Progenitor cell of endocrine pancreas (in vitro differentiated cells): ENCODE results near the gene MTMR10. TPM values are rescaled to one million over a fixed set of nuclear protein-coding genes. Genes with fewer than 3 reads are reported as not detected.

ENCODE experiments used
- DNase-seq: peaks from one replicate; pipeline ENCODE4 v3.0.0; 2021; ENCODE audit warnings: low spot score; ENCODE audit not compliant: unreplicated experiment
- H3K27ac Mint-ChIP-seq: 2 replicates; pipeline ENCODE4 v1.8.0; 2021; ENCODE audit warnings: mild to moderate bottlenecking, moderate library complexity, mixed read lengths
- H3K27me3 Mint-ChIP-seq: 2 replicates; pipeline ENCODE4 v1.8.0; 2021; ENCODE audit warnings: mixed read lengths
- H3K36me3 Mint-ChIP-seq: 2 replicates; pipeline ENCODE4 v1.8.0; 2022; ENCODE audit warnings: mixed read lengths; ENCODE audit not compliant: insufficient read depth
- H3K4me1 Mint-ChIP-seq: 2 replicates; pipeline ENCODE4 v1.8.0; 2021; ENCODE audit warnings: low read depth, mixed read lengths
- H3K4me3 Mint-ChIP-seq: 2 replicates; pipeline ENCODE4 v1.8.0; 2021; ENCODE audit warnings: low read depth, mild to moderate bottlenecking, moderate library complexity, mixed read lengths
- H3K9me3 Mint-ChIP-seq: 2 replicates; pipeline ENCODE4 v1.8.0; 2021; ENCODE audit warnings: low read depth, mixed read lengths
- CTCF ChIP-seq: fragments of 200-600 bp; sonication (generic); IDR thresholded peaks from one replicate; pipeline ENCODE4 v1.5.0; 2021; ENCODE audit warnings: antibody characterized with exemption, mild to moderate bottlenecking; ENCODE audit not compliant: unreplicated experiment
- total RNA-seq: library from RNA; stranded (reverse); gene quantifications from 2 replicates; pipeline ENCODE4 v1.2.1, GENCODE V29; 2021

The MTMR10 gene
- total RNA-seq, 1 donor from 2014 or later: 21.1 TPM

- Mint-ChIP-seq H3K4me1 (peaks cover 21% of the 10 kb centered on the region), H3K9me3 (no peaks in the 10 kb centered on the region), H3K4me3 (no peak overlapping the region), H3K27ac (peak overlapping the region; percentile 53), H3K36me3 (no peaks in the 10 kb centered on the region), H3K27me3 (no peaks in the 10 kb centered on the region)
- TF ChIP-seq CTCF: no peak
- no peak for DNase-seq
Measured at GRCh38 chr15:31025996-31026395, 34.6 kb upstream of the MTMR10 start.

DNA sequence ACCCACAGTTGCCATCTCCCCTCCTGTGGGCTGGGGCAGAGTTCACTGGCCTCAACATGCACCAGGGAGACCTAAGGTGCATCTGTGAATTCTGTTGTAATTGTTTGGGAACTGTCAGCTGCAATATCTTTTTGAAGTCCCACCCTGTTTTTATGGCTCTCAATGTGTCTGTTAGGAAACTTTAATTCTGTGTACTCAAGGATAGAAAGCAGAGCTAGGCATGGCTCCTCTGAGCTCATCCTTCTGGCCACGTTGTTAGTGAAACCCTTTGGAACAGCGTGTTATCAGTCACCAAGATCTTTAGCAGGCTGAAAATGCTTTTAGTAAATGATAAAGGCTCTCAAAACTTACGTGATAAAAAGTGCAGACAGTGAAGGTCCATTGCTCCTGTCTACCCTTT, 33.6 kb upstream of the MTMR10 start:
- H3K27ac Mint-ChIP-seq: peak overlapping the region; percentile 92
- H3K4me3 Mint-ChIP-seq: no peak overlapping the region
- peaks cover 21% of the 10 kb centered on the region for H3K4me1 Mint-ChIP-seq
- no peak for TF ChIP-seq CTCF
- DNase-seq: no peak
- H3K36me3 Mint-ChIP-seq: no peaks in the 10 kb centered on the region
- H3K27me3 Mint-ChIP-seq: no peaks in the 10 kb centered on the region
- no peaks in the 10 kb centered on the region for H3K9me3 Mint-ChIP-seq

DNA sequence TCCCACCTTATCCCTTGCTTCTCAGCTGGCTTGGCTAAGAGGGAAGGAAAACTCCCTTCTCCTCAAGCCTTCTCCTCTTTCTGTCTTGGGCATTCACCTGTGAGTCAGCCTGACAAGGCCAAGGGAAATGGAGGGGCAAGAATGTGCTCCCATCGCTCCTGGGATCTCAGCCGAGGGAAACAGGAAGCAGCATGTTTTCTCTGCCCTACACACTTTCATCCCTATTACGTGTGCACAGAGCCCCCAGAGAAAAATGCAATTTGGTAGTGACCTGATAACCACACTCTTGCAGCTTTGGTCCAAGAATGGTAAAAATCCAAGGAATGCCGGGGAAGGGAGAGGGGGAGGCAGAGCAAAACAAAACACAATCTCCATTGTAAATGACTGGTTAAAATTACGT, 32.9 kb upstream of the MTMR10 start:
- TF ChIP-seq CTCF: no peak
- H3K27me3 Mint-ChIP-seq: no peaks in the 10 kb centered on the region
- H3K4me3 Mint-ChIP-seq: peak overlapping the region; percentile 28
- peaks cover 21% of the 10 kb centered on the region for H3K4me1 Mint-ChIP-seq
- H3K36me3 Mint-ChIP-seq: no peaks in the 10 kb centered on the region
- H3K27ac Mint-ChIP-seq: peak overlapping the region; percentile 92
- DNase-seq: no peak
- H3K9me3 Mint-ChIP-seq: no peaks in the 10 kb centered on the region

DNA sequence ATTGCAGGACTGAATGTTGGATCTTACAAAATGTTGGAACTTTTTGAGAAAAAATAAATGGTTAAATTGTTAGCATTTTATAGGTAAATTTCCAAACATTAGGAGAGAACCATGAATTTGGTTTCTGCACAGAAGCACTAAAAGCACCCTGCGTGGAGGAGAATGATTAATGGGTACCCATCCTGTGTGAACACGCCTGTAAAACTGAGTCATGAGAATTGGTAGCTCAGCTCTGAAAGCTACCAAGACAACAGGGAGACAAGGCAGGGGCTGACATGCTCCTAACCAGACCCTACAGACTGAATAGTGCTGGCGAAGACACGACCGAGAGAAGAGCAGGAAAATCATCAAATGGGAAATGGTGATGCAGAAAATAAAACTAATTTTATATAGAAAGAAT, 32.4 kb upstream of the MTMR10 start:
- no peaks in the 10 kb centered on the region for H3K9me3 Mint-ChIP-seq
- no peak overlapping the region for H3K4me3 Mint-ChIP-seq
- H3K27ac Mint-ChIP-seq: peak overlapping the region; percentile 78
- H3K36me3 Mint-ChIP-seq: no peaks in the 10 kb centered on the region
- no peaks in the 10 kb centered on the region for H3K27me3 Mint-ChIP-seq
- H3K4me1 Mint-ChIP-seq: peaks cover 20% of the 10 kb centered on the region
- TF ChIP-seq CTCF: no peak
- DNase-seq: no peak

- no peaks in the 10 kb centered on the region for H3K9me3 Mint-ChIP-seq
- H3K27ac Mint-ChIP-seq: no peak overlapping the region
- no peak for TF ChIP-seq CTCF
Measured at GRCh38 chr15:31021067-31021665, 29.7 kb upstream of the MTMR10 start.

More at GRCh38 chr15:31021067-31021665, 29.7 kb upstream of the MTMR10 start:
- DNase-seq: no peak
- H3K4me3 Mint-ChIP-seq: no peak overlapping the region
- no peaks in the 10 kb centered on the region for H3K27me3 Mint-ChIP-seq
- H3K4me1 Mint-ChIP-seq: peaks cover 20% of the 10 kb centered on the region
- H3K36me3 Mint-ChIP-seq: no peaks in the 10 kb centered on the region
